H54 (cell line): ENCODE results near the gene CIZ1.

Source experiments
- DNase-seq: peaks from one replicate; pipeline ENCODE4 v3.0.0; 2011; ENCODE audit warnings: low spot score, mixed read lengths; ENCODE audit not compliant: insufficient read length
- FAIRE-seq: peaks from 3 replicates; lab custom pipeline; 2011; peaks lifted over from hg19 to GRCh38; lab: Jason Lieb, UNC
- POLR2A ChIP-seq: IDR thresholded peaks from 2 replicates; pipeline ENCODE4 v1.6.1; 2011; ENCODE audit warnings: low read depth, mild to moderate bottlenecking, low read length

CIZ1 gene

GRCh38 chr9:128169925-128170324 lies 21.4 kb downstream of the CIZ1 start:
- no peak for DNase-seq
- FAIRE-seq: no peak
- no peak for TF ChIP-seq POLR2A

GRCh38 chr9:128169492-128169891 lies 21.9 kb downstream of the CIZ1 start:
- DNase-seq (no peak), FAIRE-seq (no peak)
- TF ChIP-seq POLR2A: no peak

- FAIRE-seq (no peak), DNase-seq (no peak)
- TF ChIP-seq POLR2A: no peak
Observed at GRCh38 chr9:128168731-128169308, 22.6 kb downstream of the CIZ1 start.

GRCh38 chr9:128167209-128167608 lies 24.2 kb downstream of the CIZ1 start:
- no peak for DNase-seq
- TF ChIP-seq POLR2A: no peak
- FAIRE-seq: no peak

- FAIRE-seq (no peak), DNase-seq (no peak)
- TF ChIP-seq POLR2A: no peak
Observed at GRCh38 chr9:128166169-128166568, 25.2 kb downstream of the CIZ1 start.

GRCh38 chr9:128164307-128164885 lies 27.0 kb downstream of the CIZ1 start:
- DNase-seq (no peak), FAIRE-seq (no peak)
- no peak for TF ChIP-seq POLR2A

GRCh38 chr9:128163523-128164306 lies 27.7 kb downstream of the CIZ1 start:
- DNase-seq (no peak), FAIRE-seq (no peak)
- TF ChIP-seq POLR2A: no peak

- DNase-seq (no peak), FAIRE-seq (no peak)
- no peak for TF ChIP-seq POLR2A
Observed at GRCh38 chr9:128163027-128163515, 28.3 kb downstream of the CIZ1 start.

GRCh38 chr9:128162215-128163026 lies 29.0 kb downstream of the CIZ1 start:
- DNase-seq (peak; percentile 98), FAIRE-seq (peak; percentile 81)
- no peak for TF ChIP-seq POLR2A

- no peak for DNase-seq
- FAIRE-seq: no peak
Observed at GRCh38 chr9:128161215-128161902, 30.0 kb downstream of the CIZ1 start.

GRCh38 chr9:128160603-128160987 lies 30.8 kb downstream of the CIZ1 start:
- FAIRE-seq (no peak), DNase-seq (peak; percentile 71)
- no peak for TF ChIP-seq POLR2A

More at GRCh38 chr9:128161215-128161902, 30.0 kb downstream of the CIZ1 start:
- no peak for TF ChIP-seq POLR2A

GRCh38 chr9:128159784-128160602 lies 31.4 kb downstream of the CIZ1 start, which contains the start of gene BBLN:
TSS of gene BBLN (plus strand) at chr9:128160265. CDS start at chr9:128160408, 143 bp downstream.
- TF ChIP-seq POLR2A: peak; percentile 86
- no peak for FAIRE-seq

More at GRCh38 chr9:128159784-128160602, 31.4 kb downstream of the CIZ1 start, which contains the start of gene BBLN:
- peak; percentile 98 for DNase-seq
